SH-SY5Y (cell line): Measurements from ENCODE around the gene FTL.

Source experiments
- GATA2 ChIP-seq: IDR thresholded peaks from 2 replicates; pipeline ENCODE4 v1.6.1; 2011; ENCODE audit warnings: mild to moderate bottlenecking, low read depth, low read length
- GATA3 ChIP-seq: IDR thresholded peaks from 2 replicates; pipeline ENCODE4 v1.6.1; 2011; ENCODE audit warnings: low read depth, mild to moderate bottlenecking, low read length, moderate library complexity

DNA sequence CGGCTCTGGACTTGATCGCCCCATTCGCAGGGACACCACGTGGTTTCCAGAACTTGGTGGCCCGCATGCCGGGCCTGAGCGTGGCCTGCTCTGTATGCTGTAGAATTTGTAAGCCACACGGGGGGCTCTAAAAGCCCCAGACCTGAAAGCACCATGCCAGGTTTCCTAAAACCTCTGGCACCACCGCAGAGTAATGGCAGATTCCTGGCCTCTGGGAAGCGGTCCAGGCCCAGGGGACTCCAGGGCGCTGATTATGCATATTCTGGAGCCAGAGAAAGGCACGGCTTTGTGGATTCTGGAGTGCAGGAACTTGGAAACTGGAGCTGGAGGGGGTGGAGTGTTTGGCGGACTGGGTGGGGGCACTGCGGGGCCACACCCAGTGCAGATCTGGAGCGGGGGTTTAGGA, 3.7 kb downstream of the FTL start:
- no peak for TF ChIP-seq GATA2
- no peak for TF ChIP-seq GATA3
